Measurements from ENCODE around the gene ANKMY2.
"Not testable (repeated sequence)": the region's sequence is repeated elsewhere in the genome, so short reads cannot be mapped to it uniquely, and the experiment has no call there.

The ANKMY2 gene

GRCh38 chr7:16659854-16660497 is 14.4 kb upstream of the ANKMY2 start:
- not testable (repeated sequence) for DNase-seq (ENCODE audit: low read depth)

GRCh38 chr7:16657656-16658279 is 12.2 kb upstream of the ANKMY2 start:
- no peak for DNase-seq (ENCODE audit: low read depth)

GRCh38 chr7:16656141-16656540 is 10.6 kb upstream of the ANKMY2 start:
- no peak for DNase-seq (ENCODE audit: low read depth)

GRCh38 chr7:16655394-16655793 is 9.8 kb upstream of the ANKMY2 start:
- no peak for DNase-seq (ENCODE audit: low read depth)

- no peak for DNase-seq (ENCODE audit: low read depth)
Measured at GRCh38 chr7:16652888-16653287, 7.3 kb upstream of the ANKMY2 start.

GRCh38 chr7:16652240-16652583 is 6.7 kb upstream of the ANKMY2 start:
- no peak for DNase-seq (ENCODE audit: low read depth)

GRCh38 chr7:16651396-16652239 is 6.1 kb upstream of the ANKMY2 start:
- DNase-seq (ENCODE audit: low read depth) = no peak

- no peak for DNase-seq (ENCODE audit: low read depth)
Measured at GRCh38 chr7:16650266-16650665, 4.7 kb upstream of the ANKMY2 start.

- no peak for DNase-seq (ENCODE audit: low read depth)
Measured at GRCh38 chr7:16649196-16649595, 3.6 kb upstream of the ANKMY2 start.

GRCh38 chr7:16648551-16648950 is 3.0 kb upstream of the ANKMY2 start:
- no peak for DNase-seq (ENCODE audit: low read depth)

GRCh38 chr7:16647435-16647960 is 1.9 kb upstream of the ANKMY2 start:
- DNase-seq (ENCODE audit: low read depth) = no peak

GRCh38 chr7:16646472-16647072 is 1.0 kb upstream of the ANKMY2 start:
- DNase-seq (ENCODE audit: low read depth) = no peak

GRCh38 chr7:16644636-16645592 is 640 bp downstream of the ANKMY2 start:
- peak; percentile 29 for DNase-seq (ENCODE audit: low read depth)

- DNase-seq (ENCODE audit: low read depth) = no peak
Measured at GRCh38 chr7:16644157-16644556, 1.4 kb downstream of the ANKMY2 start.

- DNase-seq (ENCODE audit: low read depth) = no peak
Measured at GRCh38 chr7:16638282-16639280, 7.0 kb downstream of the ANKMY2 start.

GRCh38 chr7:16637379-16637778 is 8.2 kb downstream of the ANKMY2 start:
- no peak for DNase-seq (ENCODE audit: low read depth)

- no peak for DNase-seq (ENCODE audit: low read depth)
Measured at GRCh38 chr7:16636555-16637101, 8.9 kb downstream of the ANKMY2 start.

- no peak for DNase-seq (ENCODE audit: low read depth)
Measured at GRCh38 chr7:16634271-16634738, 11.2 kb downstream of the ANKMY2 start.

- no peak for DNase-seq (ENCODE audit: low read depth)
Measured at GRCh38 chr7:16630654-16631053, 14.9 kb downstream of the ANKMY2 start.

- no peak for DNase-seq (ENCODE audit: low read depth)
Measured at GRCh38 chr7:16627236-16627635, 18.3 kb downstream of the ANKMY2 start.

Data from HS-27A (cell line).